ENCODE measurements around the gene LONP1.
"Not testable (repeated sequence)": the region's sequence is repeated elsewhere in the genome, so short reads cannot be mapped to it uniquely, and the experiment has no call there.

LONP1 gene, protein sequence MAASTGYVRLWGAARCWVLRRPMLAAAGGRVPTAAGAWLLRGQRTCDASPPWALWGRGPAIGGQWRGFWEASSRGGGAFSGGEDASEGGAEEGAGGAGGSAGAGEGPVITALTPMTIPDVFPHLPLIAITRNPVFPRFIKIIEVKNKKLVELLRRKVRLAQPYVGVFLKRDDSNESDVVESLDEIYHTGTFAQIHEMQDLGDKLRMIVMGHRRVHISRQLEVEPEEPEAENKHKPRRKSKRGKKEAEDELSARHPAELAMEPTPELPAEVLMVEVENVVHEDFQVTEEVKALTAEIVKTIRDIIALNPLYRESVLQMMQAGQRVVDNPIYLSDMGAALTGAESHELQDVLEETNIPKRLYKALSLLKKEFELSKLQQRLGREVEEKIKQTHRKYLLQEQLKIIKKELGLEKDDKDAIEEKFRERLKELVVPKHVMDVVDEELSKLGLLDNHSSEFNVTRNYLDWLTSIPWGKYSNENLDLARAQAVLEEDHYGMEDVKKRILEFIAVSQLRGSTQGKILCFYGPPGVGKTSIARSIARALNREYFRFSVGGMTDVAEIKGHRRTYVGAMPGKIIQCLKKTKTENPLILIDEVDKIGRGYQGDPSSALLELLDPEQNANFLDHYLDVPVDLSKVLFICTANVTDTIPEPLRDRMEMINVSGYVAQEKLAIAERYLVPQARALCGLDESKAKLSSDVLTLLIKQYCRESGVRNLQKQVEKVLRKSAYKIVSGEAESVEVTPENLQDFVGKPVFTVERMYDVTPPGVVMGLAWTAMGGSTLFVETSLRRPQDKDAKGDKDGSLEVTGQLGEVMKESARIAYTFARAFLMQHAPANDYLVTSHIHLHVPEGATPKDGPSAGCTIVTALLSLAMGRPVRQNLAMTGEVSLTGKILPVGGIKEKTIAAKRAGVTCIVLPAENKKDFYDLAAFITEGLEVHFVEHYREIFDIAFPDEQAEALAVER

DNA sequence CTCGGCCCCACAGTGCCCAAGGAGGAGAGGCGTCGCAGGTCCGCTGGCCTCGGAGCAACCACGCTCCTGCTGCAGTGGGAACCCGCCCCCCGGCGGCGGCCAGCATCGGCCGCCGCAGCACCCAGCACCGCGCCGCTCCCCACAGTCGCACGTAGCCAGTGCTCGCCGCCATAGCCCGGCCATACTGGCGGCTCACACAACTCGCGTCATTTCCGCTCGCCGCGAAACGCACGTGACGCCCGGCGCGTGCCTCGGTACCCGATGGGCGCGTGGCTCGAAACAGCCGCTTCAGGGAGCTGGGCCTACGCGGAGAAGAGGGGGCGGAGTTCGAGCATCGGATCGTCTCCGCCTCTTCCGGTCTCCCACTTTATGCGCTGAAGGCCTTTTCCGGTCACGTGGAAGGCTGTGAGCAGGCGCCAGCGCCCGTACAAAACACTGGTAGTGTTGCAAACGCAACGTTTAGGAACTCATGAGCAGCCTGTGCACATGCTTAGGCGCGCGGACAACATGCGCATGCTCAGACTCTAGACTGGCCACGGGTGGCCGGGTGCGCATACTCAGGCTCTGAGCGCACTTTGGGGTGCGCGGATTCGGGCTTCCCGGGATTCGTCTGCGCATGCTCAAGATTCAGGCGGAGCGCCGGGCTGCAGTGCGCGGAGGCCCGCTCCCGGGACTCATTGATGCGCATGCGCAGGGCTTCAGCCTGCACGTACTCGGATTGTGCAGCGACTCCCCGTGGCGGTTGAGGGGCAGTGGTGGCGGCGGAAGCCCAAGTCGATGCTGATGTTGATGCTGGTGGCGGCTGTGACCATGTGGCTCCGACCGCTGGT lies at the start of gene LONP1, which contains the start of gene CATSPERD:
TSS of gene LONP1 (minus strand) at position 186 of the 830 bp plus-strand sequence. CDS start at position 172, 14 bp downstream.
TSS of gene CATSPERD (plus strand) at position 677 of the 830 bp plus-strand sequence. CDS start at position 778, 101 bp downstream.
- DNase-seq (ENCODE audit: low read depth), result peak; percentile 97

DNA sequence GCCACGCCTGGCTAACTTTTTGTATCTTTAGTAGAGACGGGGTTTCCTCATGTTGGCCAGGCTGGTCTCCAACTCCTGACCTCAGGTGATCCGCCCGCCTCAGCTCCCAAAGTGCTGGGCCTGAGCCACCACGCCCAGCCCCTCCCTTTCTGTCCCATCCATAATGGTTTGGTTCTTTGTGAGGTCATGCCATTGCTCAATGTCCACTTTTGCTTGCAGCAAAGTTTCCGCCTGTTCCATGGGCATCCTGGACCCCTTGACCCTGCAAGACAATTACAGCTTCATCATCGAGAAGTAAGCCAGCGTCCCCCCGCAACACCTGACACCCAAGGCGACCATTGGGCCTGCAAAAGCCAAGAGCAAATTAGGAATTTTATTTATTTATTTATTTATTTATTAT lies 48.0 kb upstream of the LONP1 start:
- DNase-seq (ENCODE audit: low read depth), result no peak

DNA sequence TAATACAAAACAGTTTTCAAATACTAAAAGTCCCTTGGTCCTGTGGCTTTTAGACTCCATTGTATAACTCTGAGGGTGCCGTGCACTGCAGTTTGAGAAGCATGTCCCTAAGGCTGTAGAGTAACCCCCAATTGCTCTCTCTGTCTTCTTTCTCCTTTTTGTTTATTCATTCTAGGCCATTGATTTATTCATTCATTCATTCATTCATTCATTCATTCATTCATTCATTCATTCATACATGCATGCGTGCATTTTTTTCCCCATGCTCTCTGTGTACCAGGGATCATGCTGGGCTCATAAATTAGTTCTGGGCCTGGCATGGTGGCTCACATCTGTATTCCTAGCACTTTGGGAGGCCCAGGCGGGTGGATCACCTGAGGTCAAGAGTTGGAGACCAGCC lies 45.3 kb upstream of the LONP1 start:
- DNase-seq (ENCODE audit: low read depth), result no peak

DNA sequence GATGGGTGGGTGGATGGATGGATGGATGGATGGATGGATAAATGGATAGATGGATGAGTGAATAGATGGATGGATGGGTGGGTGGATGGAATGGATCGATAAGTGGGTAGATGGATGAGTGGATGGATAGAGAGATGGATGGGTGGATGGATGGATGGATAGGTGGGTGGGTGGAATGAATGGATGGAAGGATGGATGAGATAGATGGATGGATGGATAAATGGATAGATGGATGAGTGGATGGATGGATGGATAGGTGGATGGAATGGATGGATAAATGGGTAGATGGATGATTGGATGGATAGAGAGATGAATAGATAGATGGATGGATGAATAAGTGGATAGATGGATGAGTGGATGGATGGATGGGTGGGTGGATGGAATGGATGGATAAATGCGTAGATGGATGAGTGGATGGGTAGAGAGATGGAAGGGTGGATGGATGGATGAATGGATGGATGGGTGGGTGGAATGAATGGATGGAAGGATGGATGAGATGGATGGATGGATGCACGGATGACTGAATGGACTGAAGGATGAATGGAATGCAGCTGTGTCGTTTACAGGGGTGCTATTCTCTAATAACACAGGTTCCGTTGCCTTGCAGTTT lies 42.8 kb upstream of the LONP1 start:
- DNase-seq (ENCODE audit: low read depth), result no peak

GRCh38 chr19:5753743-5754142 lies 33.8 kb upstream of the LONP1 start:
- no peak for DNase-seq (ENCODE audit: low read depth)

DNA sequence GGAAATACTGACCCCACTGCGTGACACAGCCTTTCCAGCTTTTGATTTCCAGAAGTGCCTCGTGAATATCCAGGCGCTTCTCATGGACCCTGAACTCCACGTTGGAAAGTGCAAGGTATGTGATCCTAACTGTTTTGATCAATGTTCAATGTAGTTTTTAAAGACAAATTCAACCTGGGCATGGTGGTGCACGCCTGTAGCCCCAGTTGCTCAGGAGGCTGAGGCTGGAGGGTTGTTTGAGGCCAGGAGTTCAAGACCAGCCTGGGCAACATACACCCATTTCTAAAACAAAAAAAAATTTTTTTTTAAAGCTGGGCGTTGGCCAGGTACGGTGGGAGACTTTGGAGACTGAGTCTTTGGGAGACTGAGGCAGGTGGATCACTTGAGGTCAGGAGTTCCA lies 31.8 kb upstream of the LONP1 start:
- no peak for DNase-seq (ENCODE audit: low read depth)

GRCh38 chr19:5749505-5749904 lies 29.6 kb upstream of the LONP1 start:
- DNase-seq (ENCODE audit: low read depth), result no peak

- DNase-seq (ENCODE audit: low read depth), result not testable (repeated sequence)
These were observed 29.0 kb upstream of the LONP1 start for GRCh38 chr19:5748920-5749319.

DNA sequence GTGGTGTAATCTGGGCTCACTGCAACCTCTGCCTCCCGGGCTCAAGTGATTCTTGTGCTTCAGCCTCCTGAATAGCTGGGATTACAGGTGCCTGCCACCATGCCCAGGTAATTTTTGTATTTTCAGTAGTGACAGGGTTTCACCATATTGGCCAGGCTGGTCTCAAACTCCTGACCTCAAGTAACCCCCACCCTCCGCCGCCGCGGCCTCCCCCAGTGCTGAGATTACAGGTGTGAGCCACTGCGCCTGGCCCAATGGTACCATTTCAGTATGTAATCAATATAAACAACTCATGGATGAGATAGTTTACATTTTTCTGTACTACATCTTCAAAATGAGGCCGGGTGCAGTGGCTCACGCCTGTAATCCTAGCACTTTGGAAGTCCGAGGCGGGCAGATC lies 25.1 kb upstream of the LONP1 start:
- not testable (repeated sequence) for DNase-seq (ENCODE audit: low read depth)

GRCh38 chr19:5743630-5744029 lies 23.7 kb upstream of the LONP1 start:
- DNase-seq (ENCODE audit: low read depth), result no peak

DNA sequence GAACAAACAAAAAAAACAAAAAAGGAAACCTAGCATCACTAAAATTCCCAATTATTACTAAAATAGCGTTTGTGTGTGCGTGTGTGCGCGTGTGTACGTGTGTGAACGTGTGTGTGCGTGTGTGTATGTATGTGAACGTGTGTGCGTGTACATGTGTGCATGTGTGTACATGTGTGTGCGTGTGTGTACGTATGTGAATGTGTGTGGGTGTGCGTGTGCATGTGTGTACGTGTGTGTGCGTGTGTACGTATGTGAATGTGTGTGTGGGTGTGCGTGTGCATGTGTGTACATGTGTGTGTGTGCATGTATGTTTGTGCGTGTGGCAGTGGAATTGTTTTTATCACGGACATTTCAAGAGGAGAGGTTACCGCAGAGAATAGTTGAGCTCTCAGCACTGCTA lies 22.1 kb upstream of the LONP1 start:
- DNase-seq (ENCODE audit: low read depth), result no peak

GRCh38 chr19:5738423-5738822 lies 18.5 kb upstream of the LONP1 start:
- DNase-seq (ENCODE audit: low read depth), result no peak

- DNase-seq (ENCODE audit: low read depth), result not testable (repeated sequence)
These were observed 13.2 kb upstream of the LONP1 start for GRCh38 chr19:5733172-5733571.

- no peak for DNase-seq (ENCODE audit: low read depth)
These were observed 7.6 kb upstream of the LONP1 start for GRCh38 chr19:5727453-5728050.

GRCh38 chr19:5719274-5719960 lies 529 bp downstream of the LONP1 start:
- DNase-seq (ENCODE audit: low read depth), result no peak

GRCh38 chr19:5718579-5719273 lies 1.2 kb downstream of the LONP1 start:
- DNase-seq (ENCODE audit: low read depth), result peak; percentile 56

- DNase-seq (ENCODE audit: low read depth), result peak; percentile 46
These were observed 1.8 kb downstream of the LONP1 start for GRCh38 chr19:5718037-5718578.

GRCh38 chr19:5717215-5717935 lies 2.6 kb downstream of the LONP1 start:
- no peak for DNase-seq (ENCODE audit: low read depth)

DNA sequence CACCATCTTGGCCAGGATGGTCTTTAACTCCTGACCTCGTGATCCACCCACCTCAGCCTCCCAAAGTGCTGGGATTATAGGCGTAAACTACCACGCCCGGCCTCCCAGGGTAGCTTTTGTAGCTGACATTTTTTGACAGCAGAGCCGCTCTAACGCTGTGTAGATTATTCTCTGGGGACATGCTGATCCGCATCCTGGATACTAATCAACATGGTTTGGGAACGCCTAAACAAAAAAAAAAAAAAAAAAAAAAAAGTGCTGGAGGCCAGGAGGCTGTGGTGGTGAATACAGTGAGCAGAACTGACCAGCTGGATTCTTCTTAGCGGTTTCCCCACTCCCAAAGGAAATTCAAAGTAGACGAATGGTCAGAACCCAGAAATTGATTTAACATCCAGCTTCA lies 5.1 kb downstream of the LONP1 start:
- no peak for DNase-seq (ENCODE audit: low read depth)
